ENCODE data around the gene ANKDD1A.

The ANKDD1A gene

GRCh38 chr15:64884679-64885078 lies 27.0 kb upstream of the ANKDD1A start:
- FAIRE-seq (no peak), DNase-seq (ENCODE audit: insufficient read length, low spot score) (no peak)
- TF ChIP-seq CTCF (IDR thresholded peaks at IDR 0.05; ENCODE audit: insufficient read depth, missing control alignments): no peak

- FAIRE-seq: no peak
- no peak for TF ChIP-seq CTCF (IDR thresholded peaks at IDR 0.05; ENCODE audit: insufficient read depth, missing control alignments)
- DNase-seq (ENCODE audit: insufficient read length, low spot score): no peak
Measured at GRCh38 chr15:64888336-64888735, 23.4 kb upstream of the ANKDD1A start.

- FAIRE-seq (no peak), DNase-seq (ENCODE audit: insufficient read length, low spot score) (no peak)
- no peak for TF ChIP-seq CTCF (IDR thresholded peaks at IDR 0.05; ENCODE audit: insufficient read depth, missing control alignments)
Measured at GRCh38 chr15:64891561-64891960, 20.1 kb upstream of the ANKDD1A start.

- no peak for TF ChIP-seq CTCF (IDR thresholded peaks at IDR 0.05; ENCODE audit: insufficient read depth, missing control alignments)
- DNase-seq (ENCODE audit: insufficient read length, low spot score): no peak
- FAIRE-seq: no peak
Measured at GRCh38 chr15:64892847-64893403, 18.8 kb upstream of the ANKDD1A start.

- no peak for DNase-seq (ENCODE audit: insufficient read length, low spot score)
- no peak for TF ChIP-seq CTCF (IDR thresholded peaks at IDR 0.05; ENCODE audit: insufficient read depth, missing control alignments)
- no peak for FAIRE-seq
Measured at GRCh38 chr15:64893481-64894394, 18.0 kb upstream of the ANKDD1A start.

- FAIRE-seq: no peak
Measured at GRCh38 chr15:64894395-64895056, 17.2 kb upstream of the ANKDD1A start.

More at GRCh38 chr15:64894395-64895056, 17.2 kb upstream of the ANKDD1A start:
- DNase-seq (ENCODE audit: insufficient read length, low spot score): no peak
- no peak for TF ChIP-seq CTCF (IDR thresholded peaks at IDR 0.05; ENCODE audit: insufficient read depth, missing control alignments)
